ENCODE data around the gene SETDB2. TPM values are rescaled to one million over a fixed set of nuclear protein-coding genes. Genes with fewer than 3 reads are reported as not detected.
A peak's percentile ranks its signal among the peaks of the same experiment; 100 is the strongest.

The SETDB2 gene
- total and polyA plus RNA-seq, 4 experiments from 2014 or later: 11.0 to 28.2 (median 21.6) TPM

- ChIA-PET POLR2A (ENCODE audit: partially characterized antibody) (interaction anchor here (0.6 to 2.9 kb wide), 6 partner anchors 9 to 95 kb away, joined by 3 to 15 read pairs (median 8); partner anchors contain the start of genes CAB39L, PHF11, RCBTB1 and SETDB2), CTCF (ENCODE audit: partially characterized antibody) (interaction anchor here (1.2 to 1.7 kb wide), 3 partner anchors 67 to 239 kb away, joined by 3 read pairs; no protein-coding TSS in a partner anchor)
- H3K9me3 ChIP-seq (ENCODE audit: control insufficient read depth in 1 of 2, low read length in 2 of 2): no peaks in the 10 kb centered on the region
- H3K4me1 Mint-ChIP-seq: peaks cover 18 to 19% (median 19%) of the 10 kb centered on the region in 4 donors
- H3K4me3 Mint-ChIP-seq: peak overlapping the region in 7 of 8 donors; percentile 23 to 90 (median 63)
- H3K27ac ChIP-seq (ENCODE audit: low read depth, low read length): no peak overlapping the region
- H3K4me3 ChIP-seq (ENCODE audit: low read length in 2 of 2): no peak overlapping the region
- H3K27me3 Mint-ChIP-seq: no peaks in the 10 kb centered on the region
- intact Hi-C loops (cut with micrococcal nuclease): loop anchor here (5.0 kb wide), 1 partner anchor 48 kb away; the partner anchor contains the start of gene RCBTB1
- no peaks in the 10 kb centered on the region for H3K27me3 ChIP-seq (ENCODE audit: insufficient read depth, low read length)
- no peak for DNase-seq
- peaks cover 20% of the 10 kb centered on the region for H3K4me1 ChIP-seq (ENCODE audit: insufficient read depth, low read length)
- H3K9me3 Mint-ChIP-seq: no peaks in the 10 kb centered on the region
- peak overlapping the region; percentile 18 to 86 (median 84) for H3K27ac Mint-ChIP-seq
- H3K36me3 ChIP-seq (ENCODE audit: insufficient read depth, low read length): peaks cover 8% of the 10 kb centered on the region
- H3K36me3 Mint-ChIP-seq: peaks cover 22 to 35% of the 10 kb centered on the region in 2 donors
Observed at GRCh38 chr13:49539313-49539712, 95.2 kb downstream of the SETDB2 start.

- DNase-seq: no peak
- H3K36me3 Mint-ChIP-seq: peaks cover 23 to 39% of the 10 kb centered on the region in 2 donors
- peaks cover 16 to 19% (median 19%) of the 10 kb centered on the region in 4 donors for H3K4me1 Mint-ChIP-seq
- H3K27me3 Mint-ChIP-seq: no peaks in the 10 kb centered on the region
- POLR2A ChIA-PET (ENCODE audit: partially characterized antibody): interaction anchor here (0.6 to 2.9 kb wide), 7 partner anchors 9 to 96 kb away, joined by 3 to 15 read pairs (median 5); partner anchors contain the start of genes CAB39L, PHF11, RCBTB1 and SETDB2
- no peaks in the 10 kb centered on the region for H3K9me3 Mint-ChIP-seq
- H3K27ac Mint-ChIP-seq: peak overlapping the region in 5 of 7 donors; percentile 18 to 92 (median 84)
- Histone ChIP-seq H3K9me3 (ENCODE audit: control insufficient read depth in 1 of 2, low read length in 2 of 2) (no peaks in the 10 kb centered on the region), H3K27ac (ENCODE audit: low read depth, low read length) (no peak overlapping the region), H3K36me3 (ENCODE audit: insufficient read depth, low read length) (peaks cover 8% of the 10 kb centered on the region), H3K4me3 (ENCODE audit: low read length in 2 of 2) (no peak overlapping the region), H3K27me3 (ENCODE audit: insufficient read depth, low read length) (no peaks in the 10 kb centered on the region), H3K4me1 (ENCODE audit: insufficient read depth, low read length) (peaks cover 20% of the 10 kb centered on the region)
- intact Hi-C loops (cut with micrococcal nuclease): loop anchor here (5.0 kb wide), 2 partner anchors 42 to 48 kb away; partner anchors contain the start of genes PHF11 and RCBTB1
- CTCF ChIA-PET (ENCODE audit: partially characterized antibody): interaction anchor here (1.2 to 1.7 kb wide), 3 partner anchors 67 to 240 kb away, joined by 3 read pairs; no protein-coding TSS in a partner anchor
- peak overlapping the region in 6 of 8 donors; percentile 76 to 90 (median 82) for H3K4me3 Mint-ChIP-seq
Observed at GRCh38 chr13:49539746-49540145, 95.7 kb downstream of the SETDB2 start.

- ChIA-PET POLR2A (ENCODE audit: partially characterized antibody) (interaction anchor here (1.0 to 2.9 kb wide), 6 partner anchors 10 to 96 kb away, joined by 3 to 15 read pairs (median 8); partner anchors contain the start of genes CAB39L, PHF11, RCBTB1 and SETDB2), CTCF (ENCODE audit: partially characterized antibody) (interaction anchor here (1.2 to 1.7 kb wide), 2 partner anchors 98 to 241 kb away, joined by 3 read pairs; no protein-coding TSS in a partner anchor)
- peak overlapping the region; percentile 29 for H3K27ac ChIP-seq (ENCODE audit: low read depth, low read length)
- DNase-seq: peak in 3 of 5 donors; percentile 9 to 14 (median 10)
- H3K4me3 ChIP-seq (ENCODE audit: low read length in 2 of 2): peak overlapping the region; percentile 3 to 36
- peak overlapping the region; percentile 76 to 90 (median 83) for H3K4me3 Mint-ChIP-seq
- peaks cover 16 to 19% (median 18%) of the 10 kb centered on the region in 4 donors for H3K4me1 Mint-ChIP-seq
- no peaks in the 10 kb centered on the region for H3K27me3 Mint-ChIP-seq
- H3K27ac Mint-ChIP-seq: peak overlapping the region; percentile 39 to 95 (median 87)
- H3K36me3 ChIP-seq (ENCODE audit: insufficient read depth, low read length): peaks cover 10% of the 10 kb centered on the region
- H3K27me3 ChIP-seq (ENCODE audit: insufficient read depth, low read length): no peaks in the 10 kb centered on the region
- peaks cover 25 to 43% of the 10 kb centered on the region in 2 donors for H3K36me3 Mint-ChIP-seq
- peaks cover 20% of the 10 kb centered on the region for H3K4me1 ChIP-seq (ENCODE audit: insufficient read depth, low read length)
- intact Hi-C loops (cut with micrococcal nuclease): loop anchor here (5.0 kb wide), 1 partner anchor 43 kb away; the partner anchor contains the start of gene PHF11
- no peaks in the 10 kb centered on the region for H3K9me3 ChIP-seq (ENCODE audit: control insufficient read depth in 1 of 2, low read length in 2 of 2)
- no peaks in the 10 kb centered on the region for H3K9me3 Mint-ChIP-seq
Observed at GRCh38 chr13:49540552-49540951, 96.5 kb downstream of the SETDB2 start.

DNA sequence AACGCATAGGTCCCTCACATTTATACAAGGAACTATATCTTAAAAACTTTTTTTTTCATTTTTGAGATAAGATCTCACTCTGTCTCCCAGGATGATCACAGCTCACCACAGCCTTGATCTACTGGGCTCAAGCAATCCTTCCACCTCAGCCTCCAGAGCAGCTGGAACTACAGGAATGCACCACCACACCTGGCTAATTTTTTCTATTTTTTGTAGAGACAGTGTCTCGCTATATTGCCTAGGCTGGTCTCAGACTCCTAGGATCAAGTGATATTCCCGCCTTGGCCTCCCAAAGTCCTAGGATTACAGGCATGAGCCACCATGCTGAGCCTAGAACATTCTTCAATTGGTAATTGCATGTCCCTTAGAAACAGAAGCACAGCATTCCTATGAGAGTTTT lies 99.6 kb downstream of the SETDB2 start:
- Mint-ChIP-seq H3K27ac (peak overlapping the region in 1 of 7 donors; percentile 4), H3K36me3 (peaks cover 38 to 58% of the 10 kb centered on the region in 2 donors), H3K4me1 (peaks cover 16 to 19% (median 18%) of the 10 kb centered on the region in 4 donors), H3K9me3 (no peaks in the 10 kb centered on the region), H3K4me3 (no peak overlapping the region), H3K27me3 (no peaks in the 10 kb centered on the region)
- ChIA-PET CTCF (ENCODE audit: partially characterized antibody) (interaction anchor here (1.2 kb wide), 1 partner anchor 10 kb away, joined by 3 read pairs; no protein-coding TSS in a partner anchor), POLR2A (ENCODE audit: partially characterized antibody) (no interaction called here)
- peaks cover 20% of the 10 kb centered on the region for H3K4me1 ChIP-seq (ENCODE audit: insufficient read depth, low read length)
- H3K27ac ChIP-seq (ENCODE audit: low read depth, low read length): no peak overlapping the region
- no peaks in the 10 kb centered on the region for H3K9me3 ChIP-seq (ENCODE audit: control insufficient read depth in 1 of 2, low read length in 2 of 2)
- H3K4me3 ChIP-seq (ENCODE audit: low read length in 2 of 2): no peak overlapping the region
- intact Hi-C loops (cut with micrococcal nuclease): loop anchor here (5.0 kb wide), 1 partner anchor 46 kb away; the partner anchor contains the start of gene PHF11
- no peaks in the 10 kb centered on the region for H3K27me3 ChIP-seq (ENCODE audit: insufficient read depth, low read length)
- no peak for DNase-seq
- H3K36me3 ChIP-seq (ENCODE audit: insufficient read depth, low read length): peaks cover 19% of the 10 kb centered on the region

Other genes with a start within 250 kb of the SETDB2 start
- gene MLNR, start 223.9 kb upstream of the SETDB2 start, total RNA-seq: not detected
- not detected for gene MLNR, start 223.9 kb upstream of the SETDB2 start, polyA plus RNA-seq
- 10 to 100 TPM; 14.7 to 15.9 TPM for gene CDADC1, start 196.3 kb upstream of the SETDB2 start, total RNA-seq
- gene CDADC1, start 196.3 kb upstream of the SETDB2 start, polyA plus RNA-seq: 10 to 100 TPM in 1 of 2 donors, 1 to 10 TPM in 1; 6.2 to 10.1 TPM
- gene CAB39L, start 210 bp upstream of the SETDB2 start, total RNA-seq: 1 to 10 TPM; 5.7 to 7.7 TPM
- 1 to 10 TPM; 4.1 to 6.5 TPM for gene CAB39L, start 210 bp upstream of the SETDB2 start, polyA plus RNA-seq
- gene PHF11, start 51.7 kb downstream of the SETDB2 start, total RNA-seq: 100 to 1,000 TPM; 138 to 139 TPM
- gene PHF11, start 51.7 kb downstream of the SETDB2 start, polyA plus RNA-seq: 10 to 100 TPM; 90.4 to 97.3 TPM
- 10 to 100 TPM; 20.7 to 21.3 TPM for gene RCBTB1, start 141.3 kb downstream of the SETDB2 start, total RNA-seq
- 10 to 100 TPM; 11.2 to 14.0 TPM for gene RCBTB1, start 141.3 kb downstream of the SETDB2 start, polyA plus RNA-seq
- under 1 TPM; 0.50 to 0.55 TPM for gene ARL11, start 184.2 kb downstream of the SETDB2 start, total RNA-seq
- gene ARL11, start 184.2 kb downstream of the SETDB2 start, polyA plus RNA-seq: under 1 TPM; 0.15 to 0.32 TPM
- gene EBPL, start 247.2 kb downstream of the SETDB2 start, total RNA-seq: 10 to 100 TPM; 15.1 to 15.3 TPM
- 10 to 100 TPM; 53.6 to 61.6 TPM for gene EBPL, start 247.2 kb downstream of the SETDB2 start, polyA plus RNA-seq

All from CD4-positive, alpha-beta memory T cell (primary cell).